H9 (cell line): ENCODE data around the gene FAAH. TPM values are rescaled to one million over a fixed set of nuclear protein-coding genes. Genes with fewer than 3 reads are reported as not detected.

Experiments used
- DNase-seq: peaks from one replicate; pipeline ENCODE4 v3.0.0-alpha.2; 2017
- H2AFZ ChIP-seq: one replicate; pipeline ENCODE4 v1.6.1; 2013; ENCODE audit warnings: mild to moderate bottlenecking, low read length, control low read depth, moderate library complexity
- H2AK5ac ChIP-seq: 2 replicates; pipeline ENCODE4 v1.6.1; 2013; ENCODE audit warnings: low read length, control low read depth, mixed read lengths; ENCODE audit not compliant: insufficient read length
- H2BK120ac ChIP-seq: one replicate; pipeline ENCODE4 v1.6.1; 2013; ENCODE audit warnings: low read depth, mild to moderate bottlenecking, low read length, control low read depth, inconsistent platforms; ENCODE audit not compliant: poor library complexity, severe bottlenecking
- H2BK12ac ChIP-seq: 2 replicates; pipeline ENCODE4 v1.6.1; 2013; ENCODE audit warnings: low read length, control low read depth, mixed read lengths, low read depth; ENCODE audit not compliant: insufficient read length
- H2BK15ac ChIP-seq: 2 replicates; pipeline ENCODE4 v1.6.1; 2013; ENCODE audit warnings: low read depth, low read length, control low read depth
- H2BK20ac ChIP-seq: one replicate; pipeline ENCODE4 v1.6.1; 2013; ENCODE audit warnings: low read depth, mild to moderate bottlenecking, low read length, control low read depth, inconsistent platforms; ENCODE audit not compliant: poor library complexity, severe bottlenecking
- H2BK5ac ChIP-seq: 2 replicates; pipeline ENCODE4 v1.6.1; 2013; ENCODE audit warnings: low read length, control low read depth, mixed read lengths; ENCODE audit not compliant: insufficient read length
- H3K14ac ChIP-seq: 2 replicates; pipeline ENCODE4 v1.6.1; 2013; ENCODE audit warnings: low read length, control low read depth; ENCODE audit not compliant: insufficient read depth
- H3K18ac ChIP-seq: 2 replicates; pipeline ENCODE4 v1.6.1; 2013; ENCODE audit warnings: low read depth, mild to moderate bottlenecking, mixed read lengths, low read length, control low read depth; ENCODE audit not compliant: insufficient read length
- H3K23ac ChIP-seq: 2 replicates; pipeline ENCODE4 v1.6.1; 2013; ENCODE audit warnings: low read length, control low read depth, mixed read lengths, low read depth; ENCODE audit not compliant: insufficient read length
- H3K23me2 ChIP-seq: 2 replicates; pipeline ENCODE4 v1.6.1; 2013; ENCODE audit warnings: low read depth, mild to moderate bottlenecking, mixed read lengths, low read length, control low read depth; ENCODE audit not compliant: insufficient read length, poor library complexity, severe bottlenecking
- H3K27ac ChIP-seq: 2 replicates; pipeline ENCODE4 v1.5.1; 2013; ENCODE audit warnings: low read length, control low read depth, mixed read lengths, low read depth; ENCODE audit not compliant: insufficient read length
- H3K27me3 ChIP-seq: 2 replicates; pipeline ENCODE4 v1.6.1; 2013; ENCODE audit warnings: low read length, control low read depth, inconsistent platforms; ENCODE audit not compliant: insufficient read depth
- H3K4ac ChIP-seq: 2 replicates; pipeline ENCODE4 v1.6.1; 2013; ENCODE audit warnings: low read depth, mild to moderate bottlenecking, control low read depth, inconsistent platforms, low read length, moderate library complexity
- H3K4me1 ChIP-seq: 2 replicates; pipeline ENCODE4 v1.6.1; 2013; ENCODE audit warnings: low read length, control low read depth, inconsistent platforms; ENCODE audit not compliant: insufficient read depth
- H3K4me2 ChIP-seq: 2 replicates; pipeline ENCODE4 v1.6.1; 2013; ENCODE audit warnings: low read length, control low read depth, mixed read lengths; ENCODE audit not compliant: insufficient read length, insufficient read depth
- H3K56ac ChIP-seq: 2 replicates; pipeline ENCODE4 v1.6.1; 2013; ENCODE audit warnings: low read depth, mild to moderate bottlenecking, mixed read lengths, low read length, control low read depth; ENCODE audit not compliant: insufficient read length
- H3K79me1 ChIP-seq: 2 replicates; pipeline ENCODE4 v1.6.1; 2013; ENCODE audit warnings: low read depth, mild to moderate bottlenecking, moderate library complexity, low read length, control low read depth, inconsistent platforms; ENCODE audit not compliant: insufficient read depth, poor library complexity, severe bottlenecking
- H3K79me2 ChIP-seq: 2 replicates; pipeline ENCODE4 v1.6.1; 2013; ENCODE audit warnings: low read length, control low read depth, inconsistent platforms; ENCODE audit not compliant: insufficient read depth
- H3K9ac ChIP-seq: 2 replicates; pipeline ENCODE4 v1.6.1; 2013; ENCODE audit warnings: low read length, control low read depth, mixed read lengths; ENCODE audit not compliant: insufficient read length; ENCODE audit errors: extremely low read depth
- H3K9me3 ChIP-seq: one replicate; pipeline ENCODE4 v1.6.1; 2013; ENCODE audit warnings: low read depth, low read length, inconsistent platforms; ENCODE audit not compliant: control insufficient read depth
- H3T11ph ChIP-seq: one replicate; pipeline ENCODE4 v1.6.1; 2013; ENCODE audit warnings: mild to moderate bottlenecking, low read length, control low read depth, inconsistent platforms
- H4K20me1 ChIP-seq: one replicate; pipeline ENCODE4 v1.6.1; 2013; ENCODE audit not compliant: control insufficient read depth, insufficient read length, insufficient read depth
- H4K5ac ChIP-seq: 2 replicates; pipeline ENCODE4 v1.6.1; 2013; ENCODE audit warnings: low read depth, mild to moderate bottlenecking, mixed read lengths, low read length, control low read depth; ENCODE audit not compliant: insufficient read length
- H4K8ac ChIP-seq: replicated peaks from 2 replicates; pipeline ENCODE4 v1.6.1; 2013; ENCODE audit warnings: low read length, control low read depth, mixed read lengths, low read depth; ENCODE audit not compliant: insufficient read length
- H4K91ac ChIP-seq: 2 replicates; pipeline ENCODE4 v1.6.1; 2013; ENCODE audit warnings: low read depth, mild to moderate bottlenecking, moderate library complexity, mixed read lengths, low read length, control low read depth; ENCODE audit not compliant: insufficient read length
- H3K27ac Mint-ChIP-seq, 3 experiments: 2 replicates in 2 of 3; 3 replicates in 1 of 3; pipeline ENCODE4 v1.8.0; 2020 to 2021; ENCODE audit warnings: mixed read lengths in 3 of 3, mild to moderate bottlenecking in 1 of 3, moderate library complexity in 1 of 3
- H3K27me3 Mint-ChIP-seq: 2 replicates; pipeline ENCODE4 v1.8.0; 2021; ENCODE audit warnings: low read depth, mild to moderate bottlenecking, moderate library complexity, mixed read lengths
- H3K36me3 Mint-ChIP-seq, 3 experiments: 2 replicates in 2 of 3; 3 replicates in 1 of 3; pipeline ENCODE4 v1.8.0; 2020 to 2021; ENCODE audit warnings: low read depth in 3 of 3, mixed read lengths in 3 of 3; ENCODE audit not compliant: insufficient read depth in 1 of 3
- H3K4me1 Mint-ChIP-seq, 2 experiments: 2 replicates each; pipeline ENCODE4 v1.8.0; 2020; ENCODE audit warnings: mixed read lengths in 2 of 2
- H3K4me3 Mint-ChIP-seq, 2 experiments: 2 replicates in 1 of 2; 3 replicates in 1 of 2; pipeline ENCODE4 v1.8.0; 2020 to 2021; ENCODE audit warnings: mild to moderate bottlenecking in 2 of 2, mixed read lengths in 2 of 2, moderate library complexity in 1 of 2
- H3K9me3 Mint-ChIP-seq, 2 experiments: 2 replicates in 1 of 2; 3 replicates in 1 of 2; pipeline ENCODE4 v1.8.0; 2020; ENCODE audit warnings: mild to moderate bottlenecking in 2 of 2, mixed read lengths in 2 of 2, moderate library complexity in 1 of 2
- CTCF ChIP-seq: fragments of 200-600 bp; sonication (generic); conservative IDR thresholded peaks from 3 replicates; pipeline ENCODE4 v1.8.0; 2021; ENCODE audit warnings: antibody characterized with exemption, mild to moderate bottlenecking
- WGBS: extraction: QIAGEN DNeasy Blood & Tissue Kit; methylation state at CpG from one replicate; pipeline ENCODE4 v1.1.7; 2013; ENCODE audit warnings: missing lambda C conversion rate, low lambda C conversion rate, mixed read lengths; ENCODE audit not compliant: insufficient read length; ENCODE audit errors: extremely low coverage; 5-methylcytosine and 5-hydroxymethylcytosine counted together
- total RNA-seq: library from RNA; stranded (reverse); gene quantifications from 2 replicates; pipeline ENCODE4 v1.2.1, GENCODE V29; 2021

The FAAH gene
- total RNA-seq, 1 experiment from 2014 or later = 18.9 TPM

GRCh38 chr1:46458190-46458589 is 64.1 kb downstream of the FAAH start:
- peaks cover 4% of the 10 kb centered on the region; the same call in 1 of the 2 replicates for H3K27me3 ChIP-seq
- peaks cover 33 to 65% of the 10 kb centered on the region in 2 experiments for H3K4me1 Mint-ChIP-seq
- no peak overlapping the region for H3K27ac ChIP-seq
- no peak overlapping the region for H3K23ac ChIP-seq
- no peak overlapping the region for H3K4me2 ChIP-seq
- no peak overlapping the region for H2BK12ac ChIP-seq
- no peak overlapping the region for H4K8ac ChIP-seq
- no peak overlapping the region for H2BK120ac ChIP-seq
- H3K36me3 Mint-ChIP-seq = no peaks in the 10 kb centered on the region
- H3T11ph ChIP-seq = no peak overlapping the region
- H2AK5ac ChIP-seq = no peak overlapping the region
- no peak overlapping the region for H2AFZ ChIP-seq
- no peaks in the 10 kb centered on the region for H3K79me2 ChIP-seq
- TF ChIP-seq CTCF = no peak
- no peak overlapping the region for H3K14ac ChIP-seq
- H4K91ac ChIP-seq = no peak overlapping the region
- H3K27me3 Mint-ChIP-seq = peaks cover 98% of the 10 kb centered on the region
- no peak overlapping the region for H3K56ac ChIP-seq
- no peak overlapping the region for H2BK5ac ChIP-seq
- no peak for DNase-seq
- no peaks in the 10 kb centered on the region for H3K23me2 ChIP-seq
- no peaks in the 10 kb centered on the region for H4K20me1 ChIP-seq
- no peak overlapping the region for H2BK15ac ChIP-seq
- H3K9me3 Mint-ChIP-seq = peaks cover 0 to 3% of the 10 kb centered on the region in 2 experiments; a peak in 1 of 5 replicates
- H3K79me1 ChIP-seq = no peaks in the 10 kb centered on the region
- no peaks in the 10 kb centered on the region for H3K9me3 ChIP-seq
- H3K18ac ChIP-seq = no peak overlapping the region
- H3K9ac ChIP-seq = no peak overlapping the region
- no peaks in the 10 kb centered on the region for H3K4me1 ChIP-seq
- no peak overlapping the region for H3K27ac Mint-ChIP-seq
- H3K4ac ChIP-seq = no peak overlapping the region
- H2BK20ac ChIP-seq = no peak overlapping the region
- WGBS = no CpG with 5 or more reads among the region's 4 CpGs
- no peak overlapping the region for H4K5ac ChIP-seq
- no peak overlapping the region for H3K4me3 Mint-ChIP-seq
